H1 (cell line): Measurements from ENCODE around the gene EMP2. TPM values are rescaled to one million over a fixed set of nuclear protein-coding genes. Genes with fewer than 3 reads are reported as not detected.

ENCODE experiments used
- BRCA1 ChIP-seq: IDR thresholded peaks from 2 replicates; pipeline ENCODE4 v1.6.1; 2012; ENCODE audit warnings: low read depth, low read length, improper control_type of control experiment
- CBX5 ChIP-seq: fragments of 300-800, 300-1000 bp; sonication (generic); IDR thresholded peaks from 2 replicates; pipeline ENCODE4 v1.7.1; 2016; ENCODE audit warnings: antibody characterized with exemption, low read length, low read depth
- CBX8 ChIP-seq: fragments of 300-800, 300-1000 bp; sonication (generic); IDR thresholded peaks from 2 replicates; pipeline ENCODE4 v1.7.1; 2016; ENCODE audit warnings: low read depth, low read length, borderline replicate concordance
- CHD1 ChIP-seq: IDR thresholded peaks from 2 replicates; pipeline ENCODE4 v1.6.1; 2012; ENCODE audit warnings: low read depth, low read length, improper control_type of control experiment
- EGR1 ChIP-seq: IDR thresholded peaks from 2 replicates; pipeline ENCODE4 v1.6.1; 2011; ENCODE audit warnings: low read depth, low read length, borderline replicate concordance
- EZH2 ChIP-seq: fragments of 200-600 bp; sonication (generic); IDR thresholded peaks from 2 replicates; pipeline ENCODE4 v1.7.1; 2012; ENCODE audit warnings: low read depth, mild to moderate bottlenecking, moderate library complexity, low read length, inconsistent platforms; ENCODE audit not compliant: severe bottlenecking
- JUND ChIP-seq: IDR thresholded peaks from 2 replicates; pipeline ENCODE4 v1.6.1; 2011; ENCODE audit warnings: mild to moderate bottlenecking, improper control_type of control experiment, low read length
- POLR2AphosphoS5 ChIP-seq: IDR thresholded peaks from 2 replicates; pipeline ENCODE4 v1.6.1; 2011; ENCODE audit warnings: low read depth, low read length
- RAD21 ChIP-seq, 2 experiments: IDR thresholded peaks in 1 of 2; conservative IDR thresholded peaks in 1 of 2; 2 replicates each; pipeline ENCODE4 v1.6.1; 2011; ENCODE audit warnings: low read depth in 2 of 2, low read length in 2 of 2, improper control_type of control experiment in 1 of 2, inconsistent platforms in 1 of 2, mild to moderate bottlenecking in 1 of 2, moderate library complexity in 1 of 2
- SP2 ChIP-seq: IDR thresholded peaks from 2 replicates; pipeline ENCODE4 v1.6.1; 2012; ENCODE audit warnings: mild to moderate bottlenecking, low read length, inconsistent platforms
- TEAD4 ChIP-seq: IDR thresholded peaks from 2 replicates; pipeline ENCODE4 v1.6.1; 2012; ENCODE audit warnings: low read depth, low read length, inconsistent platforms, mixed read lengths
- polyA plus RNA-seq, 7 experiments: library from polyadenylated mRNA; depleted of rRNA in 3 of 7; stranded (reverse) in 5 of 7; unstranded in 2 of 7; fragments of >200 nt in 5 of 7; fragments of 200-250 nt in 2 of 7; gene quantifications; 1 replicate in 5 of 7; 2 replicates in 1 of 7; 4 replicates in 1 of 7; pipeline versions ENCODE4 v1.2.1 to v1.2.3, GENCODE V29; 2011 to 2013; ENCODE audit warnings: missing spikeins in 2 of 7, mixed read lengths in 2 of 7
- total RNA-seq: library from RNA; stranded (reverse); fragmentation: NEBNext Ultra II Directional; extraction: Animal tissue kit (Norgen Biotek cat#: 25700); gene quantifications from 2 replicates; pipeline ENCODE4 v1.2.1, GENCODE V29; 2021
- TF ChIP-seq, protein P1 (sequence below): IDR thresholded peaks from 2 replicates; pipeline ENCODE4 v1.6.1; 2012; ENCODE audit warnings: inconsistent platforms

Gene EMP2
- total and polyA plus RNA-seq, 2 of the 8 experiments (the other 6 are each of a cell fraction or from before 2014, with no cell fraction given): 22.6 to 23.3 TPM

DNA sequence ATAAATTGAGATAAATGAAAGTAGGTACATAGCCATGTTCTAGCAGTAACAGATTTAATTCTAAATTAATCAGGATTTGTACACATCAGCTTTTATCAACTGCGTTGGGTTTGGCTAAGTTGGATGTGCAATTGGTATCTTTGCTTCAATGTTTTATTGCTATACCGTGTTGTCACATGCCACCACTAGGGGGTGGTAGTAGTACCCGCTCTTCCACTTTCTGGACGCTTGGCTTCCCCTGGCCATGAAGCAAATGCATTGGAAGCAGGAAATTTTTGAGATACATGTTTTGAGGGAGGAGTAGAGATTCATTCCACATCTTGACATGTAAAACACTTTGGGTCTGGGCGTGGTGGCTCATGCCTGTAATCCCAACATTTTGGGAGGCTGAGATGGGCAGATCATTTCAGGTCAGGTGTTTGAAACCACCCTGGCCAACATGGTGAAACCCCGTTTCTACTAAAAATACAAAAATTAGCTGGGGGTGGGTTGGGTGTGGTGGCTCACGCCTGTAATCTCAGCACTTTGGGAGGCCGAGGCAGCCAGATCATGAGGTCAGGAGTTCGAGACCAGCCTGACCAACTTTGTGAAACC lies 58.6 kb downstream of the EMP2 start (continued):
- TF ChIP-seq POLR2AphosphoS5: no peak
- TF ChIP-seq, protein P1, sequence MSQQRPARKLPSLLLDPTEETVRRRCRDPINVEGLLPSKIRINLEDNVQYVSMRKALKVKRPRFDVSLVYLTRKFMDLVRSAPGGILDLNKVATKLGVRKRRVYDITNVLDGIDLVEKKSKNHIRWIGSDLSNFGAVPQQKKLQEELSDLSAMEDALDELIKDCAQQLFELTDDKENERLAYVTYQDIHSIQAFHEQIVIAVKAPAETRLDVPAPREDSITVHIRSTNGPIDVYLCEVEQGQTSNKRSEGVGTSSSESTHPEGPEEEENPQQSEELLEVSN: no peak
- no peak for TF ChIP-seq EGR1
- no peak for TF ChIP-seq CHD1
- no peak for TF ChIP-seq CBX5
- TF ChIP-seq JUND: no peak
- no peak for TF ChIP-seq EZH2
- TF ChIP-seq CBX8: no peak
- TF ChIP-seq TEAD4: 0 out of 2 replicates have a peak, but pooled peaks have one; percentile 15
- TF ChIP-seq BRCA1: no peak
- TF ChIP-seq RAD21 (IDR thresholded peaks at IDR 0.05 in 1 of 2, conservative IDR thresholded peaks at IDR 0.05 in 1 of 2; ENCODE audit: low read depth in 2 of 2, low read length in 2 of 2): peak; percentile 78 to 86
- no peak for TF ChIP-seq SP2
